Tibial artery (tissue), 4 donors: ENCODE results near the gene PIAS1.

Source experiments
- DNase-seq, 2 donors: peaks; one replicate each; pipeline ENCODE4 v3.0.0-alpha.2; 2019
- H3K27ac ChIP-seq, 2 donors: fragments of 200-600 bp; sonication (generic) in 1 of 2; 1 replicate in 1 of 2; 2 replicates in 1 of 2; pipeline ENCODE4 v1.5.1; 2018 to 2019; ENCODE audit warnings: mild to moderate bottlenecking in 1 of 2
- H3K27me3 ChIP-seq, 2 donors: fragments of 200-600 bp; sonication (generic) in 1 of 2; one replicate each; pipeline versions ENCODE4 v1.5.1 to v1.6.0; 2016 to 2019
- H3K36me3 ChIP-seq, 3 donors: fragments of 200-600 bp; sonication (generic) in 2 of 3; one replicate each; pipeline ENCODE4 v1.5.1; 2016 to 2019; ENCODE audit warnings: mild to moderate bottlenecking in 2 of 3
- H3K4me1 ChIP-seq, 4 donors: fragments of 200-600 bp; sonication (generic) in 2 of 4; 1 replicate in 3 of 4; 2 replicates in 1 of 4; pipeline ENCODE4 v1.5.1; 2016 to 2019
- H3K4me3 ChIP-seq, 2 donors: fragments of 200-600 bp; sonication (generic) in 1 of 2; 1 replicate in 1 of 2; 2 replicates in 1 of 2; pipeline ENCODE4 v1.5.1; 2018 to 2019; ENCODE audit warnings: mild to moderate bottlenecking in 2 of 2
- H3K9me3 ChIP-seq, 3 donors: fragments of 200-600 bp; sonication (generic) in 1 of 3; one replicate each; pipeline ENCODE4 v1.5.1; 2016 to 2019
- CTCF ChIP-seq, 2 experiments: fragments of 200-600 bp in 1 of 2; fragments of 450-650 bp in 1 of 2; IDR thresholded peaks; one replicate each; pipeline ENCODE4 v1.5.1; 2017 to 2019; ENCODE audit warnings: antibody characterized with exemption in 2 of 2, mild to moderate bottlenecking in 1 of 2, moderate library complexity in 1 of 2
- intact Hi-C: fragments of 100-400 bp; cut with DNase I; formaldehyde crosslinking; loops from one replicate; pipeline ENCODE4 v1.15.0; 2023; ENCODE audit warnings: low total_unique reads

Gene PIAS1

GRCh38 chr15:68208136-68208535, 154.0 kb downstream of the PIAS1 start:
- intact Hi-C loops = loop anchor here (5.0 kb wide), 1 partner anchor 346 kb away; no protein-coding TSS in a partner anchor
- no peak for TF ChIP-seq CTCF (IDR thresholded peaks at IDR 0.05)
- Histone ChIP-seq H3K27me3 (peaks cover 0 to 5% of the 10 kb centered on the region in 2 donors), H3K4me1 (peaks cover 0 to 27% (median 10%) of the 10 kb centered on the region in 4 donors), H3K27ac (no peak overlapping the region), H3K9me3 (no peaks in the 10 kb centered on the region), H3K36me3 (no peaks in the 10 kb centered on the region), H3K4me3 (no peak overlapping the region)
- DNase-seq = peak in 1 of 2 donors; percentile 52

GRCh38 chr15:68208636-68209240, 154.6 kb downstream of the PIAS1 start:
- no peak for TF ChIP-seq CTCF (IDR thresholded peaks at IDR 0.05)
- intact Hi-C loops = loop anchor here (5.0 kb wide), 1 partner anchor 346 kb away; no protein-coding TSS in a partner anchor
- DNase-seq = peak; percentile 13 to 50
- peaks cover 0 to 27% (median 10%) of the 10 kb centered on the region in 4 donors for H3K4me1 ChIP-seq
- H3K4me3 ChIP-seq = no peak overlapping the region
- H3K27ac ChIP-seq = no peak overlapping the region
- no peaks in the 10 kb centered on the region for H3K9me3 ChIP-seq
- peaks cover 0 to 5% of the 10 kb centered on the region in 2 donors for H3K27me3 ChIP-seq
- H3K36me3 ChIP-seq = no peaks in the 10 kb centered on the region

GRCh38 chr15:68209272-68209671, 155.2 kb downstream of the PIAS1 start:
- no peak overlapping the region for H3K27ac ChIP-seq

GRCh38 chr15:68209735-68210408, 155.8 kb downstream of the PIAS1 start:
- Histone ChIP-seq H3K27me3 (no peaks in the 10 kb centered on the region), H3K36me3 (no peaks in the 10 kb centered on the region), H3K27ac (no peak overlapping the region), H3K9me3 (no peaks in the 10 kb centered on the region), H3K4me1 (peaks cover 0 to 21% (median 9%) of the 10 kb centered on the region in 4 donors), H3K4me3 (no peak overlapping the region)
- no peak for TF ChIP-seq CTCF (IDR thresholded peaks at IDR 0.05)
- peak; percentile 17 to 56 for DNase-seq
- intact Hi-C loops = loop anchor here (5.0 kb wide), 1 partner anchor 348 kb away; no protein-coding TSS in a partner anchor

More at GRCh38 chr15:68209272-68209671, 155.2 kb downstream of the PIAS1 start:
- H3K9me3 ChIP-seq = no peaks in the 10 kb centered on the region
- H3K4me1 ChIP-seq = peaks cover 0 to 27% (median 10%) of the 10 kb centered on the region in 4 donors
- no peak overlapping the region for H3K4me3 ChIP-seq
- DNase-seq = peak; percentile 3 to 48
- intact Hi-C loops = loop anchor here (5.0 kb wide), 1 partner anchor 347 kb away; no protein-coding TSS in a partner anchor
- TF ChIP-seq CTCF (IDR thresholded peaks at IDR 0.05) = no peak
- H3K27me3 ChIP-seq = peaks cover 0 to 3% of the 10 kb centered on the region in 2 donors
- no peaks in the 10 kb centered on the region for H3K36me3 ChIP-seq

GRCh38 chr15:68210409-68210756, 156.3 kb downstream of the PIAS1 start:
- H3K36me3 ChIP-seq = no peaks in the 10 kb centered on the region
- peaks cover 0 to 16% (median 5%) of the 10 kb centered on the region in 4 donors for H3K4me1 ChIP-seq
- H3K27me3 ChIP-seq = no peaks in the 10 kb centered on the region
- peak overlapping the region in 1 of 2 donors; percentile 18 for H3K4me3 ChIP-seq
- no peak for TF ChIP-seq CTCF (IDR thresholded peaks at IDR 0.05)
- H3K27ac ChIP-seq = no peak overlapping the region
- intact Hi-C loops = no loop called here
- DNase-seq = peak; percentile 18 to 57
- no peaks in the 10 kb centered on the region for H3K9me3 ChIP-seq
